SJCRH30 (cell line): Measurements from ENCODE around the gene CDNF. TPM values are rescaled to one million over a fixed set of nuclear protein-coding genes. Genes with fewer than 3 reads are reported as not detected.

ENCODE experiments used
- DNase-seq, 2 experiments: peaks; one replicate each; pipeline ENCODE4 v3.0.0-alpha.2; 2015 to 2020
- H3K27ac ChIP-seq: fragments of 250-450 bp; sonication (Bioruptor Pico); 2 replicates; pipeline ENCODE4 v1.5.1; 2020; ENCODE audit warnings: mild to moderate bottlenecking, moderate library complexity
- H3K27me3 ChIP-seq: fragments of 250-450 bp; sonication (Bioruptor Pico); 2 replicates; pipeline ENCODE4 v1.5.1; 2020; ENCODE audit warnings: mild to moderate bottlenecking, moderate library complexity
- H3K36me3 ChIP-seq: fragments of 250-450 bp; sonication (Bioruptor Pico); 2 replicates; pipeline ENCODE4 v1.5.1; 2020; ENCODE audit warnings: mild to moderate bottlenecking, moderate library complexity
- H3K4me1 ChIP-seq: fragments of 250-450 bp; sonication (Bioruptor Pico); 2 replicates; pipeline ENCODE4 v1.5.1; 2020; ENCODE audit warnings: mild to moderate bottlenecking, moderate library complexity
- H3K4me3 ChIP-seq: fragments of 250-450 bp; sonication (Bioruptor Pico); 2 replicates; pipeline ENCODE4 v1.5.1; 2020; ENCODE audit warnings: mild to moderate bottlenecking, moderate library complexity
- H3K9me3 ChIP-seq: fragments of 250-450 bp; sonication (Bioruptor Pico); replicated peaks from 2 replicates; pipeline ENCODE4 v1.5.1; 2020; ENCODE audit warnings: mild to moderate bottlenecking, moderate library complexity
- total RNA-seq: library from RNA; depleted of rRNA; stranded (reverse); fragments of >200 nt; shearing (Covaris generic); gene quantifications from 2 replicates; pipeline ENCODE4 v1.2.3, GENCODE V29; 2014; rRNA removed

The CDNF gene
- total RNA-seq, 1 experiment from 2014 or later, result not detected

- Histone ChIP-seq H3K9me3 (no peaks in the 10 kb centered on the region), H3K36me3 (no peaks in the 10 kb centered on the region), H3K4me1 (no peaks in the 10 kb centered on the region), H3K4me3 (no peak overlapping the region), H3K27ac (no peak overlapping the region), H3K27me3 (no peaks in the 10 kb centered on the region)
- DNase-seq, result no peak
These were observed 55.0 kb downstream of the CDNF start for GRCh38 chr10:14782691-14783363.

GRCh38 chr10:14781763-14782162, 56.1 kb downstream of the CDNF start:
- DNase-seq, result no peak

GRCh38 chr10:14779001-14779651, 58.7 kb downstream of the CDNF start:
- Histone ChIP-seq H3K4me1 (no peaks in the 10 kb centered on the region), H3K27ac (no peak overlapping the region), H3K36me3 (no peaks in the 10 kb centered on the region), H3K9me3 (no peaks in the 10 kb centered on the region), H3K27me3 (no peaks in the 10 kb centered on the region), H3K4me3 (no peak overlapping the region)
- DNase-seq, result no peak

More at GRCh38 chr10:14781763-14782162, 56.1 kb downstream of the CDNF start:
- H3K27ac ChIP-seq, result no peak overlapping the region
- no peaks in the 10 kb centered on the region for H3K36me3 ChIP-seq
- no peaks in the 10 kb centered on the region for H3K9me3 ChIP-seq
- H3K4me1 ChIP-seq, result no peaks in the 10 kb centered on the region
- no peak overlapping the region for H3K4me3 ChIP-seq
- no peaks in the 10 kb centered on the region for H3K27me3 ChIP-seq

GRCh38 chr10:14776546-14776945, 61.3 kb downstream of the CDNF start:
- Histone ChIP-seq H3K27ac (no peak overlapping the region), H3K4me1 (no peaks in the 10 kb centered on the region), H3K4me3 (no peak overlapping the region), H3K9me3 (no peaks in the 10 kb centered on the region), H3K27me3 (no peaks in the 10 kb centered on the region), H3K36me3 (no peaks in the 10 kb centered on the region)
- no peak for DNase-seq

GRCh38 chr10:14775656-14776055, 62.2 kb downstream of the CDNF start:
- DNase-seq, result no peak
- H3K4me1 ChIP-seq, result no peaks in the 10 kb centered on the region
- H3K4me3 ChIP-seq, result no peak overlapping the region
- no peaks in the 10 kb centered on the region for H3K9me3 ChIP-seq
- H3K36me3 ChIP-seq, result no peaks in the 10 kb centered on the region
- H3K27me3 ChIP-seq, result no peaks in the 10 kb centered on the region
- H3K27ac ChIP-seq, result no peak overlapping the region

GRCh38 chr10:14774797-14775196, 63.0 kb downstream of the CDNF start, which contains the start of gene FAM107B:
Gene FAM107B, minus strand, starts transcription at chr10:14774897. Its CDS starts 234 bp downstream, at chr10:14774663.
- no peaks in the 10 kb centered on the region for H3K27me3 ChIP-seq
- DNase-seq, result no peak
- H3K4me3 ChIP-seq, result no peak within 1 kb of the TSS
- H3K36me3 ChIP-seq, result no peaks in the 10 kb centered on the region
- no peak within 1 kb of the TSS for H3K27ac ChIP-seq
- no peaks in the 10 kb centered on the region for H3K4me1 ChIP-seq
- no peaks in the 10 kb centered on the region for H3K9me3 ChIP-seq

GRCh38 chr10:14774214-14774580, 63.6 kb downstream of the CDNF start:
- no peak overlapping the region for H3K27ac ChIP-seq
- DNase-seq, result no peak
- H3K4me3 ChIP-seq, result no peak overlapping the region
- H3K9me3 ChIP-seq, result no peaks in the 10 kb centered on the region
- no peaks in the 10 kb centered on the region for H3K36me3 ChIP-seq
- H3K4me1 ChIP-seq, result no peaks in the 10 kb centered on the region
- no peaks in the 10 kb centered on the region for H3K27me3 ChIP-seq

- no peak overlapping the region for H3K4me3 ChIP-seq
- no peak for DNase-seq
- H3K27ac ChIP-seq, result no peak overlapping the region
- no peaks in the 10 kb centered on the region for H3K36me3 ChIP-seq
- no peaks in the 10 kb centered on the region for H3K4me1 ChIP-seq
- H3K9me3 ChIP-seq, result no peaks in the 10 kb centered on the region
- H3K27me3 ChIP-seq, result no peaks in the 10 kb centered on the region
These were observed 64.2 kb downstream of the CDNF start for GRCh38 chr10:14773551-14774213.

- no peak for DNase-seq
- Histone ChIP-seq H3K27ac (no peak overlapping the region), H3K36me3 (no peaks in the 10 kb centered on the region), H3K4me3 (no peak overlapping the region), H3K27me3 (no peaks in the 10 kb centered on the region), H3K4me1 (no peaks in the 10 kb centered on the region), H3K9me3 (no peaks in the 10 kb centered on the region)
These were observed 65.4 kb downstream of the CDNF start for GRCh38 chr10:14772399-14772798.

- Histone ChIP-seq H3K27ac (no peak overlapping the region), H3K27me3 (no peaks in the 10 kb centered on the region), H3K36me3 (no peaks in the 10 kb centered on the region), H3K4me3 (no peak overlapping the region), H3K4me1 (no peaks in the 10 kb centered on the region), H3K9me3 (no peaks in the 10 kb centered on the region)
- no peak for DNase-seq
These were observed 66.9 kb downstream of the CDNF start for GRCh38 chr10:14770927-14771326.

Other genes starting within 250 kb of the CDNF start
- 17.7 and 21.7 TPM in 2 replicates for gene FAM107B, start 63.1 kb downstream of the CDNF start, total RNA-seq
- 41.8 and 49.9 TPM in 2 replicates for gene HSPA14, start 269 bp upstream of the CDNF start, total RNA-seq
- gene MSANTD7, start 269 bp upstream of the CDNF start, total RNA-seq, result 25.1 and 25.2 TPM in 2 replicates
- 63.3 and 72.7 TPM in 2 replicates for gene SUV39H2, start 40.8 kb upstream of the CDNF start, total RNA-seq
- 14.9 and 41.4 TPM in 2 replicates for gene DCLRE1C, start 116.1 kb upstream of the CDNF start, total RNA-seq
- not detected in 2 replicates for gene MEIG1, start 121.4 kb upstream of the CDNF start, total RNA-seq
- not detected in 2 replicates for gene OLAH, start 205.9 kb upstream of the CDNF start, total RNA-seq